NOMO-1 treated with DMSO at 0.1 percent for 48 hours (cell line): ENCODE data around the gene BAK1.

Source experiments
- DNase-seq: peaks from one replicate; lab custom pipeline; 2025; ENCODE audit not compliant: unreplicated experiment; lab: John Stamatoyannopoulos, UW

BAK1 gene

DNA sequence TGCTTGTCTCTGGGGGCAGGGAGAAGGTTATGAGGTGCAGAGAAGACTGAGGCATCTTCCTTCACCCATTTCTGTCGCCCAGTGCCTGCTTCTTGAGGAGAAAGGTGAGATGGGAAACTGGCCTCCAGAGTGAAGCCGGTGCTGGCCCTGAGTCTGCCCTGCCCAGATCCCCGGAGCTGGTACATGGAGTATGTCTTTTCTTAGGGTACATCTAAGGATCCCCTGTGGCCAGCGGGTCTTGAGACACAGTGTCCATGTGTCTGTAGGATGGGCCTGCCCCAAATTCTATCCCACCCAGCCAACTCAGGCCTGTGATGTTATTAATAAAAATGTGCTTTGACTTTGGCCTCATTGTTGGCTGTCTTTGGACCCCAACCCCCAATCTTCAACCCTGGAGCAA lies 8.8 kb upstream of the BAK1 start:
- no peak for DNase-seq

DNA sequence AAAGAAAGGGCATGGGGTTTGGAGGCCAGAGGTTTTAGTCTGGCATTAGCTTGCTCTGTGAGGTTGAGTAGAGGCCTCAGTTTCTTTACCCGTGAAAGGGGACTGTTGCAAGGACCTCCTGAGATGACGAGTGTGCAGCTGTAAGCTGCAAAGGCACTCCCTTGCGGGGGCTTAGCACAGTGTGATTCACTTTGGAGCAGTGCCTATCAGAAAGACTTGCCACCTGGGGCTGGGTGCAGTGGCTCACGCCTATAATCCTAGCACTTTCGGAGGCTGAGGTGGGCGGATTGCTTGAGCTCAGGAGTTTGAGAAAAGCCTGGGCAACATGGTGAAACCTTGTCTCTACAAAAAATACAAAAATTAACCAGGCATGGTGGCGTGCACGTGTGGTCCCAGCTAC lies 7.5 kb upstream of the BAK1 start:
- DNase-seq, result no peak

DNA sequence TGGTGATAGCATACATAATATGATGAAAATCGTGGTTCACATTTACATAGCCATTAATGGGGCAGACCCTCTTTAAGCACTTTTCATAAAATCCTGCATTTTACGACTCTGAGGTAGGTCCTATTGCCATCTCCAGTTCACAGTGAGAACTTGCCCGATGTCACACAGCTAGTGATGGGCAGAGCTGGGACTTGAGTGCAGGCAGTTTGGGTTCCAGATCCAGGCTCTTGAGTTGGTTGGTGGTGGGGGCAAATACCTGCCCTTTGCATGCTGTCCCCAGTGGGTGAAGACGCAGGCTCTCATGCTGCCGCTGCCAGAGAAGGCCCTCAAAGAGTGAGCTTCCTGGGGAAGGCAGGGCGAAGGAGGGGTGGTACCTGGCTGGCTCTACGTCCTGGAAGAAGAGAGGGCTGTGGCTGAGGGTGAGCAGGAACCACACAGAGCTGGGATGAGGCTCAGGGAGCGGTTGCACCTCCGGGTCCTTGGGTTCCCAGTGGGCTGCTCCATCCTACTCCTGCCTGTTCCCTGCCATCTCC lies 6.1 kb upstream of the BAK1 start:
- DNase-seq, result no peak

DNA sequence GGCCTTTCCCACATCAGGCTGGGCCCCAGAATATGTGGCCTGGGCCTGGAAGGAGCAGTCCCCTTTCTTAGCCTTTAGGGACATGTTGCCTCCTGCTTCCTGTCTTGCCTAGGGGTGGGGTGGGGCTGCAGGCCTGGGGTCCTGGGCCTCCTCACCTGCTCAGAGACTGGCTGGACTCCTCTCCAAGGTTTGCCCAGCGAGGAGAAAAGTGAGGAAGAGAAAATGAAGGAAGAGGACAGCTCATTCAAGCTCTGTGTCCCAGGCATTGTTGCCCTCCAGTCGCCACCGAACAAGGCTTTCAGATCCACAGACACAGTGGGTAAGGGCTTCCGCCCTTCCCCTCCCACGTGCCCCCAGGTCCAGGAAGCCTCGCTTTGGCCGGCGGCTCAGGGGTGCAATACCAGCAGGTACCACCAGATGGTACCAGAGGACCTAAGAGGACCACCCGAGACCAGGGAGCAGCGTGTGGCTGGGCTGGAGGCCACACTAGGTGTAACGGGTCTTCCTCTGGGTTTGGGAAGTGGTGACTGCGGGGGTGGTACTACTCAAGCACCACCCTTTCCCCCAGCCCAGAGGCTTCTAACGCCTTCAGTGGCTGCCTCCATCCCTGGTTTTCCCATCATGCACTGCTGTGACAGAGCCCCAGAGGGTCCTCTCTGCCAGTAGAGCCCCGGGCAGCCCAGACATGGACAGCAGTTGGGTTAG lies 5.5 kb upstream of the BAK1 start:
- peak; percentile 80 for DNase-seq

DNA sequence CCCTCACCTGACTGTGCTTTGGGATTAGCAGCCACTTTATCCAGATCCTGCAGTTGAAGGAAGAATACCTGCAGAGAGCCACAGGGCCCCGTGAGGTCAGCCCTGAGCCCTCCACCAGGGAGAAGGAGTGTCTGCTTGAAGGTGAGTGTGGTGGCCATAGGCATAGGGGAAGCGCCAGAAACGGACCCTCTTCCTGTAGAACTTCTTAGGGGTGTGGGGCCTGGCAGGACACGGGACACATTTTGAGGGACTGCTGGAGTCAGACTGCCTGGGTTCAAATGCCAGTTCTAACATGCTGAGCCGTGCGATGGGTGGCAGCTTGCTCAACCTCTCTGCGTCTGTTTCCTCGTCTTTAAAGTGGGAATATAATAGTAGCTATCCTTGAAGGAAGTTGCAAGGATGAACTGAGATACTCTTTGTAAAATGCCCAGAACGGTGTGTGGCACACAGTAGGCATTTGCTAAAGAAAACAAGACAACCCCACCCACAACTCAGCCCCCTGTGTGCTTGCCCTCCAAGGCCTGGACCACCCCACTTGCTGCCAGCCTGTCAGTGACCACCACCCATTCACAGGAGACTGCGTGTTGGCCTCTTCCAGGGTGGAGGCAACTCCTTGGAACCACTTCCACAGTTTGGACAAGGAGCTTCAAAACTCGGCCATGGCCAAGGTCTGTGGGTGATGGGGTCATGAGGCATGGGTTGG lies 4.8 kb upstream of the BAK1 start:
- no peak for DNase-seq

DNA sequence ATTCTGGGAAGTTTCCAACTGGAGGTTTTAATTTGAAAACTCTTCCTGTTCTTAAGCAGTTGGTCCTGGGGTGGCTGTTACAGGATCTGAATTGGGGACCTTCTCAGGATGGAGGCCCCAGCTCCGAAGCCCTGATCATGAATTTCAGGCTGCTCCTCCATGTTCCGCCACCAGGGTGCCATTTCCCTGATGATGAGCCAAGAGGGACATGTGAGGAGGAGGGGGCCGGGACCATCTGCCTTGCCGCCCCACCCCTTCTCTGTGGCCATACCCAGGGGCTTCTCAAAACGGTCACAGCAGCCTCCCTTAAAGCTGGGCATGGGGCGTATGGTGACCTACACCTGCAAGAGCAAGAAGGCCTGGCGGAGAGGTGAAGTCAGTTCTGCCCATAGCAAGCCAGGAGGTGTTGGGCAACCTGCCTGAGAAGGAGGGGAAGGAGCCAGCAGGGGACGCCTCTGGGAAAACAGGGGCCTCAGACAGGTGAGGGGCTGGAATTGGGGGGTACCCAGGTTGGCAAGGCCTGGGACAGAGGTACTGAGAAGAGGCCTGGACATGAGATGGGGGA lies 3.6 kb upstream of the BAK1 start:
- no peak for DNase-seq

DNA sequence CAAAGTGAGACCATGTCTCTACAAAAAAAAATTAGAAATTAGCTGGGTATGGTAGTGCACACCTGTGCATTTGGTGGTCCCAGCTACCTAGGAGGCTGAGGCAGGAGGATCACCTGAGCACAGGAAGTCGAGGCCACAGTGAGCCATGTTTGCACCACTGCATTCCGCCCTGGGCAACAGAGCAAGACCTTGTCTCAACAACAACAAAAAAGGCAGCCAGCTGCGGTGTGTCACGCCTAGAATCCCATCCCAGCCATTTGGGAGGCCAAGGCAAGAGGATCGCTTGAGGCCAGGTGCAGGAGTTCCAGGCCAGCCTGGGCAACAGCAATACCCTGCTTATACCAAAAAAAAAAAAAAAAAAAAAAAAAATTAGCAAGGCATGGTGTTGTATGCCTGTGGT lies 1.1 kb upstream of the BAK1 start:
- no peak for DNase-seq

DNA sequence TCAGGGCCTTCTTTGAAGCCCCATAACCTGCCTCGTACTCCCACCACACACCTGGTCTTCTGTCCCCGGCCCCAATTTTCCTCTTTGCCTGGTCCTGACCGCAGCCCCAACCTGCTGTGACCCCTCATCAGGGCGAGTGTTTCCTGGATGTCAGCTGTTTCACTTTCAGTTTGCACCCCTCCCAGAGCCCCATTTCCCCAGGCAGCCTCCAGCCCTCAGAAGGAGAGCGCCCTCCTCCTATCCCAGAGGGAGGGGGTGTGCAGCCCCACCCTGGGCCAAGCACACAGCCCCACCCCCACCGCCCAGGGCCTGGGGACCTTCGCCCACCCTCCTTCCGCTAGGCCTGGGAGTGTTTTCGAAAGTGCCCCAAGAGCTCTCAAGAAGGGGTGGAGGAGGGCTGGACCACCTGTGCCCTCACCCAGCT lies 1.5 kb downstream of the BAK1 start:
- no peak for DNase-seq

DNA sequence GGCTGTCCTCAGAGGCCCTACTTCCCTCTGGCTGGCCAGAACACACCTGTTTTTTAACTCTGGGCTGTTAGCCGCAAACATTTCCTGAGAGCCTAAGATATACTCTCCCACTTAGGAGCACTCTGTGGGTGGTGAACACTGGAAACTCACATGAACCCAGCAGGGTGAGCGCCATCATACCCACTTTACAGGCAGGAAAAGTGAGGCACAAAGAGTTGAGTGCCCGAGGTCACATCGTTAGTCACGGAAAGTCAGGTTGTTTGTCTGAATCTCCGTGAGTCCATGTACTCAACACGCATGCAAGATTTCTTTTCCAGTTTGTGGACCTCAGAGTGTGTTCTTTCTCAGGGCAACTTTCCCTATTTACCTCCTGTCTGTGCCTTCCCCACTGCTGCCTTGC lies 1.9 kb downstream of the BAK1 start:
- no peak for DNase-seq

DNA sequence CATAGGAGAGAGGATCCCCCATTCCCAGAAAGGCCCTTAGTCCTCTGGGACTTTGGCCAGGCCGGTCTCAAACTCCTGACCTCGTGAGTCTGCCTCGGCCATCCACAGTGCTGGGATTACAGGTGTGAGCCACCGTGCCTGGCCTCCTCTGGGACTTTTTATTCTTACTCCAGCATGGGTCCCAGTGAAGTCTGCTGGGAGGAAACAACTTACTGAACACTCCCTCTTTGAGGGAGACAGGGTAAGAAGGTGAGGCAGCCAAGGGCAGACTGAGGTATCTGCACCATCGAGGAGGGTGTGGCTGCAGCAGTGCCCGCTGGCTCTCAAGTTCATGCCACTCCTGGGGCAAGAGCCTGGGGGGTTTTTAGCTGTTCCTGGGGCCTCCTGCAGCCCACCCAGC lies 2.4 kb downstream of the BAK1 start:
- DNase-seq, result no peak

DNA sequence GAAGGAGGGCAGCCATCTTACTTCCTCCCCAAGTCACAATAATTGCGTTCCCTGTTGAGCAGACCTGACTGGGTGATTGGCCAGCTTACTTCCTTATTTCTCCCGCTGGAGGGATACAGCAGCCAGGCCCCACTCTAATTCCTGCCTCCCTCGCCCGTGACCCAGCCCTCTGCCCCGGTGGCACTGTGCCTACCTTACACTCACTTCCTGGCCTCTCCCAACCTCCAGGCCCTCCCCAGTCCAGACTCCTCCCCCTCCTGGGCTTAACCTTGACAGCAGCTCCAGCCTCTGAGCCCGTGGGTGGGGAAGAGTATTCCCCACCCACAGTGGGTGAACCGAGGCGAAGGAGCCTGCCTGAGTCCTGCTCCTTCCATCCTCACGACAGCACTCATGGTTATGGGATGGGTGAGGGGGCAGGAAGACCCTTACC lies 3.0 kb downstream of the BAK1 start:
- DNase-seq, result peak; percentile 63

DNA sequence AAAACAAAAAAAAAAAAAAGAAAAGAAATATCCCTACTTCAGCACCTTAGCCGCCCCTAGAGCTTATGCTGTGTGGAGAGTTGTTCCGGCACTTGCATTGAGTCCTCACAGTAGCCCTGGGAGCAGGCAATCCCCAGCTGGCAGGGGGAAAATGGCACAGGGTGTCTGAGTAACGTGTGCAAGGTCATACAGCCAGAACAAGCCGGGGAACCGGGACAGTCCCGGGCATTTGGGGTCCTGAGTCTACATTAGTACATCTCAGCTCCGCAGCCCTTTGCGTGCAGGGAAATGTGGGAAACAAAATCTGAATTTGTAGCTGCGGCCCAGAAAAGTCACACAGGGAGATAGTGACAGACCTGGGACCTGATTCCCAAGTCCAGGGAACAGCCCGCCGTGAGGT lies 3.4 kb downstream of the BAK1 start:
- DNase-seq, result no peak

DNA sequence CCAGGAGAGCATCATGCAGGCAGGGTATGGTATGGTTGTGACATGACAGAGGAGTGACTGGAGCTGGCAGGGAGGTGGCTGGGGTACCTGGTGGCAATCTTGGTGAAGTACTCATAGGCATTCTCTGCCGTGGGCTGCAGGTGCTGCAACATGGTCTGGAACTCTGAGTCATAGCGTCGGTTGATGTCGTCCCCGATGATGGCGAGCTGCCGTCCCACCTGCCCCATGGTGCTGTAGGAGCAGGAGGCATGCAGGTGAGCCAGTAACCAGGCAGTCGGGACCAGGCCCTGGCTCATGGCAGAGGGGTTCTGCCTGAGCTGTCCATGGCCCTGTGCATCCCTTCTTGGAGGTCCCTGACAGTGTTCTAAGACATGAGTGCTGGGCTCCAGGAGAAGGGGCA lies 4.9 kb downstream of the BAK1 start:
- no peak for DNase-seq

DNA sequence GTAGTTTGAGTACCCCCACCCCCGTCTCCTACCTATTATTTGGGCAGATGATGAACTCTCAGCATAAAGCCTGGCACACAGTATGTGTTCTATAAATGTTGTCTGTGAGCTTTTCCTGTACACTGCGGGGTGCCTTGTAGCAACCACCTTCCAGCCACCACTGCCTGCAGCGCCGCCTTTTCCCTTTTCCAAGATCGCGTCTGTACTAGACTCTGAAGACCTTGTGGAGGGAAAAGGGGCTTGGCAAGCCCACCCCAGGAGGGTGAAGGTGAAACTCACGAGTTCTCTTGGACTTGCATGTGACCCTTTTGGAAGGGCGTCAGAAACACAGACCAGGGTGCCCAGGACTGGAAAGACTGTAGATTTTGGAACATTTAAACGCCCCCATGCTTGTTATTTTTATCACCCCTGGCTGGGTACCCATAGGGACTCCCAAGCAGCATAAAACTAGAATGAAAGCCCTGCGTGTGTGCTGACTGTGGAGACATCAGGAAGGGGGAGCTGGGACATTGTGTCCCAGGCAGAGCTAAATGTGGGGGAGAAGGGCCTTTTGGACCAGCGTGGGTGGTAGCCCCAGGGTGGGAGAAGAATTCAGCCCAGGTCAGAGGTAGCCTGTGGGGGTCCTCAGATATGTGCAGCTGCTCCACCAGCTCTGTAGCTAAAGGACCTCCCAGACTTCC lies 8.3 kb downstream of the BAK1 start:
- no peak for DNase-seq

DNA sequence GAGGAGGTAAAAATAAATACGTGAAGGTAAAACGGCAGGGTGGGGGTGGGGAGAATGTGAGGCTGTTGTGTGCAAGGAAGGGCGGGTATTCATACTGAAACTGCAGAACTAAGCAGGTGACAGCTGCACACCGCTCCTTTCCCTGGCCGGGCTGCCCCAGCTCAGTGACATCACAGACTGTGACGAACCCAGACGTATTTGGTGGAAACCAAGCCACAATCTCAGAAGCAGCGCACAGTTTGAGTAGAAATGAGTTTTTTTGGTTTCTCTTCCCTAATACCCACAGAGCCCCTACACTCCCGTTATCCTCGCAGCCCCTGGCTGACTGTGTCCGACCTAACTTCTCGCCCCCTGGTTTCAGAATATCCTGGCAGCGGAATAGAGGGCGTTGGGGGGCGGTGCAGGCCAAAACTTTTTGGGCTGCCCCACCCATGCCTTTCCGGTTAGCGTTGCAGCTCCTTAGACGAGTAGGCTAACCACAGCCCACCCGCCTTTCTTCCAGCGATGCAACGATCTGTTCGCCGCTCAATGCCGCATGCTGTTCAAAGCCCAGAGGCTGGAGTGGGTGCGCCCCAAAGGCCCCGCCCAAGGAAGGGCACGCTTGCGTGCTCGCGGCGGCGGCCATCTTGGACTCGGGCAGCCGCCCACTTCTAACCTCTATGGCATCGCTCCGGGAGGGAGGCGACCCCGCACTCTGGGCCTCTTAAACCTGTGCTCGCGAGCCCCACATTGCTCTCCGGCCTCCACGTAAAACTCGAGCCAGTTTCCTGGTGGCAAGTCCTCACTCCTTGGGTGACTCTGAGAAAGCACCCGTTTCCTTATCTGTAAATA lies 9.1 kb downstream of the BAK1 start:
- peak; percentile 85 for DNase-seq

DNA sequence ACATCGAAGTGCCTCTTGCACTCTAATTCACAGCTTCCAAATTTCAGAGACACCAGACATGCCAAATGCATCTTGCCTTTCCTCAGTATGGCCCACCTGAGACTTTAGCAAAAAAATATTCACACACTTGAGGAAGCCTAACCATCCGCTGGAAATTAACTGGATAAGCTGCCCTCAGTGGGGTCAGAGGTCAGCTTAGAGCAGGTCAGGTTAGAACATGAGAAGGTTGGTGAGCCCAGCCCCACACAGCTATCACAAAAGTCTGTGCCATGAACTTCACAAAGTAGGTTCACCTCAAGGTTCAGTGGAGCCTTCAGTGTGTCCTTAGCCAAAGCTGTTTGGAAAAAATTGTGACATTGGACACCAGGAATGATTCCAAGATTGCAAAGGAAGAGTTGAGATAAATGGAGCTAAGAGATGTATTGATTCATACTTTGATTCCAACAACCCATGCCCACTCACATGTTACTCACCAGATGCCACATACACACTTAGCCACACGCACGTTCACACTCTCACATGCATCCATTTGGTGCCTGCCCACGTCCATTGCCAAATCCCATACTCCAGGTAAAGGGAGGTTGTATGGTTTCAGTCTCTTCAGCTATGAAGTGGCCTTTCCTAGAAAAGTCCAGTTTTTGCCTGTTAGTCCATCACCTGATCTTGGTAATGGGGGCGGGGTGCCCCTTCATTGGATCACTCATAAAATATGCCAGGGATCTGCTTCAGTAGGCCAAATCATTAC lies 11.1 kb downstream of the BAK1 start:
- no peak for DNase-seq

DNA sequence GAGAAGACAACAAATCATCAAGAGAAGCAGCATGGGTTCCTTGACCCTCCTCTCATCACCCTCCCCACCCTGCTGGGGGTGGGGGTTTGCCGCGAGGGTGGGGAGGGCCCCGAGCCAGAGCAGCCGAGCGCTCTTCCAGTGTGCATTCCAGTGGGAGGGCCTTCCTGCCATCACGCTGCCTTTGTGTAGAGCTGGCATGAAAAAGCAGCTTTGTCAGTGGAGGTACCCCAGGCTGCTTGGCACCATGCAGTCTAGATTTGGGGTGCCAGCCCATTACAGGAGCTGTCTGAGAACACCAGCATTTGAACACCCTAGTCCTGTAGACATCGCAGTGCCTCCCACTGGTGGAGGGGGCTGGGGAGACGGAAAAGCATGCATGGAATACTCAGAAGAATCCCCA lies 12.2 kb downstream of the BAK1 start:
- no peak for DNase-seq

DNA sequence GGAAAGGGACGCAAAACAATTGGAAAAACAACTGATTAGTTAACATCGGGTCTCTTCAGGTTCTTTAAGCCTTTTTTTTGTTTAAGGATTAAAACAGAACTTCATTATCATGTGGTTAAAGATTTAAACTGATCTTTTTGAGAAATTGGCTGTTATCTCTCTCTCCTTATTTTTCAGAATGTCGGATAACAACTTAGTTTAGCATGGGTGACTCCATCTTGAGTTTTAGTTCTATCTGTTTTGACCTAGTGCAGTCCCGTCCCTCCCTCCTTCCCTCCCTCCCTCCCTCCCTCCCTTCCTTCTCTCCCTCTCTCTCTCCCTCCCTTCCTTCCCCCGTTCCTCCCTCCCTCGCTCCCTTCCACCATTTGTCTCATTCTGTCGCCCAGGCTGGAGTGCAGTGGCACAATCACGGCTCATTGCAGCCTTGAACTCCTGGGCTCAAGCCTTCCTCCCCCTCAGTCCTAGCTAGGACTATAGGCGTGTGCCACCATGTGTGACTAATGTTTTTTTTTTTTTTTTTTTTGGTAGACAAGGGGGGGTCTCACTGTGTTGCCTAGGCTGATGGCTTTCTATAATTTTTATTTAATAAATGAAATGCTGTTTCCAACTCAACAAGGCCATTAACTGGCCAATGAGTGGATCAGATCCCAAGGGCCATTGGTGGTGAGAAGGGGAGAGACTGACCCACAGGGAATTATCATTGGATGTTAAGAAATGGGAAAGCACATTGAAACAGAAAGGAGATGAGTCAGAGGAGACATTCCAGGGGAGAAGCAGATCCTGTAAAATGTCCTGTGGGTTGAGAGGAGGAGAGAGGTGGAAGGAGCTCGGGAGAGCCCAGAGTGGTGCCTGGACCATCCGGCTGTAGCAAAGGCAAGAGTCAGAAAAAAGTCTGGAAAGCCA lies 13.6 kb downstream of the BAK1 start:
- no peak for DNase-seq

DNA sequence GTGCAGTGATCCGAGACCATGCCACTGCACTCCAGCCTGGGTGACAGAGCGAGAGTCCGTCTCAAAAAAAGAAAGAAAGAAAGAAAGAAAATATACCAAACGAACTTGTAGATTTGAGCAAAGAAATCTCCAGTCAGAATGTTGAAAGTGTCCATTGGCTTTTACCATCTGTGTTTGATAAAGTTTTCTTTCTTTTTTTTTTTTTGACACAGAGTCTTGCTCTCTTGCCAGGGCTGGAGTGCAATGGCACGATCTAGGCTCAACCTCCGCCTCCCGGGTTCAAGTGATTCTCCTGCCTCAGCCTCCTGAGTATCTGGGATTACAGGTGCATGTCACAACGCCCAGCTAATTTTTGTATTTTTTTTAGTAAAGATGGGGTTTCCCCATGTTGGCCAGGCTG lies 21.3 kb downstream of the BAK1 start:
- no peak for DNase-seq
